ENCODE measurements around the gene PIK3R1.

- no peak for TF ChIP-seq CTCF (IDR thresholded peaks at IDR 0.05)
- no peak for TF ChIP-seq POLR2A (IDR thresholded peaks at IDR 0.05)
Measured at GRCh38 chr5:68170826-68171558, 44.6 kb upstream of the PIK3R1 start.
